Right lobe of liver (tissue), 6 donors: ENCODE measurements around the gene LSM5. TPM values are rescaled to one million over a fixed set of nuclear protein-coding genes. Genes with fewer than 3 reads are reported as not detected.
"Not testable (repeated sequence)": the region's sequence is repeated elsewhere in the genome, so short reads cannot be mapped to it uniquely, and the experiment has no call there.

Experiments used
- ATAC-seq, 4 donors: fragments of 200-7000 bp; cut with Tn5 transposase; one replicate each; pipeline ENCODE4 v1.9.1; 2020; ENCODE audit warnings: mild to moderate bottlenecking in 4 of 4, moderate library complexity in 4 of 4
- DNase-seq, 3 donors: peaks; one replicate each; pipeline ENCODE4 v3.0.0-alpha.2; 2020
- H3K27ac ChIP-seq, 3 donors: fragments of 200-600 bp; one replicate each; pipeline ENCODE4 v1.8.0; 2022
- H3K27me3 ChIP-seq, 2 donors: fragments of 200-600 bp; one replicate each; pipeline ENCODE4 v1.8.0; 2022
- H3K36me3 ChIP-seq, 4 donors: fragments of 200-600 bp; sonication (generic) in 1 of 4; one replicate each; pipeline versions ENCODE4 v1.5.1 to v1.8.0; 2017 to 2022; ENCODE audit warnings: control low read depth in 1 of 4
- H3K4me1 ChIP-seq, 4 donors: fragments of 200-600 bp; sonication (generic) in 1 of 4; one replicate each; pipeline versions ENCODE4 v1.5.1 to v1.8.0; 2017 to 2022; ENCODE audit warnings: control low read depth in 1 of 4
- H3K4me3 ChIP-seq, 3 donors: fragments of 200-600 bp; one replicate each; pipeline ENCODE4 v1.8.0; 2022
- H3K9me3 ChIP-seq, 4 donors: fragments of 200-600 bp; sonication (generic) in 1 of 4; one replicate each; pipeline versions ENCODE4 v1.5.1 to v1.8.0; 2017 to 2022; ENCODE audit warnings: control low read depth in 1 of 4
- CTCF ChIP-seq, 4 donors: fragments of 200-600 bp in 3 of 4; fragments of 450-650 bp in 1 of 4; IDR thresholded peaks; one replicate each; pipeline versions ENCODE4 v1.5.1 to v1.8.0; 2016 to 2022; ENCODE audit warnings: antibody characterized with exemption in 4 of 4, mild to moderate bottlenecking in 2 of 4
- POLR2A ChIP-seq: fragments of 450-650 bp; IDR thresholded peaks from one replicate; pipeline ENCODE4 v1.6.1; 2017; ENCODE audit warnings: antibody characterized with exemption, mild to moderate bottlenecking
- WGBS: methylation state at CpG from one replicate; pipeline ENCODE4 v1.1.6; 2018; ENCODE audit warnings: low coverage, low lambda C conversion rate; ENCODE audit not compliant: insufficient coverage; ENCODE audit errors: missing lambda C conversion rate; 5-methylcytosine and 5-hydroxymethylcytosine counted together
- intact Hi-C, 2 donors: fragments of 100-400 bp; cut with DNase I; formaldehyde crosslinking; loops; one replicate each; pipeline versions ENCODE4 v1.11.2 to v1.14.1; 2022
- total RNA-seq, 6 experiments: library from RNA; depleted of rRNA in 2 of 6; stranded (reverse); fragments of >200 nt in 2 of 6; fragmentation: NEBNext Ultra II Directional in 3 of 6; extraction: Animal tissue kit (Norgen Biotek cat#: 25700) in 3 of 6; gene quantifications; one replicate each; pipeline versions ENCODE4 v1.1.0 to v1.2.4, GENCODE V29; 2016 to 2023
- donor health status: DM: no; HTN: yes; CAD: no.
- donor health status: DM: no; HTN: no; CAD: no.
- donor health status: DM: no; HTN: no; CAD: no.
- donor health status: DM: no; HTN: yes; CAD: no.
- donor health status: DM: no; HTN: yes; CAD: no.

Gene LSM5
- total RNA-seq, 6 experiments from 2014 or later = 8.7 to 26.2 (median 21.8) TPM

- DNase-seq (no peak), ATAC-seq (no peak)
- Histone ChIP-seq H3K4me1 (no peaks in the 10 kb centered on the region), H3K27ac (no peak overlapping the region), H3K36me3 (no peaks in the 10 kb centered on the region), H3K27me3 (no peaks in the 10 kb centered on the region), H3K9me3 (no peaks in the 10 kb centered on the region), H3K4me3 (no peak overlapping the region)
- intact Hi-C loops = loop anchor here (10.0 kb wide), 2 partner anchors 262 to 272 kb away; no protein-coding TSS in a partner anchor
- TF ChIP-seq POLR2A = no peak
- no peak for TF ChIP-seq CTCF (IDR thresholded peaks at IDR 0.05)
- WGBS = 67% methylated on average over 1 of the region's 3 CpGs
Observed at GRCh38 chr7:32476816-32477648, 13.1 kb downstream of the LSM5 start.

GRCh38 chr7:32474008-32474407, 16.2 kb downstream of the LSM5 start:
- H3K27ac ChIP-seq = no peak overlapping the region
- no peaks in the 10 kb centered on the region for H3K9me3 ChIP-seq
- no peaks in the 10 kb centered on the region for H3K4me1 ChIP-seq
- no peaks in the 10 kb centered on the region for H3K27me3 ChIP-seq
- intact Hi-C loops = loop anchor here (10.0 kb wide), 2 partner anchors 259 to 269 kb away; no protein-coding TSS in a partner anchor
- no peak overlapping the region for H3K4me3 ChIP-seq
- WGBS = 78% methylated on average over 1 of the region's 1 CpG
- no peak for DNase-seq
- TF ChIP-seq CTCF (IDR thresholded peaks at IDR 0.05) = no peak
- TF ChIP-seq POLR2A = no peak
- no peak for ATAC-seq
- H3K36me3 ChIP-seq = no peaks in the 10 kb centered on the region

- no peak for DNase-seq
- H3K27ac ChIP-seq = no peak overlapping the region
- WGBS = 82% methylated on average over 8 of the region's 9 CpGs
- H3K4me3 ChIP-seq = no peak overlapping the region
- H3K27me3 ChIP-seq = no peaks in the 10 kb centered on the region
- ATAC-seq = no peak
- intact Hi-C loops = loop anchor here (10.0 kb wide), 2 partner anchors 257 to 267 kb away; no protein-coding TSS in a partner anchor
- H3K4me1 ChIP-seq = no peaks in the 10 kb centered on the region
- no peaks in the 10 kb centered on the region for H3K9me3 ChIP-seq
- TF ChIP-seq CTCF (IDR thresholded peaks at IDR 0.05) (no peak), POLR2A (no peak)
- H3K36me3 ChIP-seq = no peaks in the 10 kb centered on the region
Observed at GRCh38 chr7:32472015-32472414, 18.2 kb downstream of the LSM5 start.

GRCh38 chr7:32470871-32471270, 19.3 kb downstream of the LSM5 start:
- DNase-seq (no peak), ATAC-seq (no peak)
- no peak overlapping the region for H3K4me3 ChIP-seq
- TF ChIP-seq POLR2A = no peak
- no peak for TF ChIP-seq CTCF (IDR thresholded peaks at IDR 0.05)
- no peaks in the 10 kb centered on the region for H3K36me3 ChIP-seq
- no peaks in the 10 kb centered on the region for H3K4me1 ChIP-seq
- no peaks in the 10 kb centered on the region for H3K9me3 ChIP-seq
- no peaks in the 10 kb centered on the region for H3K27me3 ChIP-seq
- 49% methylated on average over 5 of the region's 5 CpGs for WGBS
- H3K27ac ChIP-seq = no peak overlapping the region
- intact Hi-C loops = loop anchor here (10.0 kb wide), 2 partner anchors 256 to 266 kb away; no protein-coding TSS in a partner anchor

- DNase-seq, H3K4me1 ChIP-seq, H3K4me3 ChIP-seq, H3K27ac ChIP-seq, H3K27me3 ChIP-seq, H3K36me3 ChIP-seq, ATAC-seq, H3K9me3 ChIP-seq: not testable (repeated sequence)
- no CpG with 5 or more reads among the region's 2 CpGs for WGBS
- intact Hi-C loops = loop anchor here (10.0 kb wide), 2 partner anchors 255 to 265 kb away; no protein-coding TSS in a partner anchor
Observed at GRCh38 chr7:32470004-32470403, 20.2 kb downstream of the LSM5 start.

GRCh38 chr7:32464641-32465416, 25.4 kb downstream of the LSM5 start:
- ATAC-seq, H3K27ac ChIP-seq, H3K9me3 ChIP-seq, H3K4me3 ChIP-seq, H3K27me3 ChIP-seq, H3K36me3 ChIP-seq, intact Hi-C loops, DNase-seq, H3K4me1 ChIP-seq: not testable (repeated sequence)
- WGBS = 71% methylated on average over 13 of the region's 30 CpGs
